ENCODE measurements around the gene ACBD6.
"Not testable (repeated sequence)": the region's sequence is repeated elsewhere in the genome, so short reads cannot be mapped to it uniquely, and the experiment has no call there.

ACBD6 gene

DNA sequence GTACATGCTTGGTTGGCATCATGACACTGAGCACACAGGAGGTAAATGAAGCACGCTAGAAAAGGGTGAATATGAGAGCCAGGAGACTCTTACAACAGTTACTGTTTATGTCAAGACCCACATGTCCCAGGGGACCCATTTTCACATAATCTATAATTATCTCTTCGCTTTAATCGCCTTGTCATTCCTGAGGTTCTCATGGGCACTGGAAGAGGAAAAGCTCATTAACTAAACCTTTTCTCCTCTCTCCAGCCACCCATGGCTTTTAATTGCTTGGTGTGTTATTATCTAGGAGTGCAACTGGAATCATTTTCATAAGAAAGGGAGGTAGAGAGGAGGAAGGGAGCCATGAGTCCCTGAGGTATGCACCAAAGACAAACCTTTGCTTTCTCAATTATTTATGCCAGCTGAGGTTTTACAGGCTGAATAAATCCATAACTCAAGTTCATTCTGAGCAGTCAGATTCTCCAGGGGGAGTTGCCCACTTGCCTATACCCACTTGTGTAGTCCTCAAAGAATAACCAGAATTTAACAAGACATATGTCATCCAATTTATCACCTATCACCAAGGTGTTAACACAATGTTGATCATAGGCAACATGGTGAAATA is 77.4 kb downstream of the ACBD6 start:
- DNase-seq (ENCODE audit: insufficient read length, low spot score) = no peak
- no peak for FAIRE-seq

DNA sequence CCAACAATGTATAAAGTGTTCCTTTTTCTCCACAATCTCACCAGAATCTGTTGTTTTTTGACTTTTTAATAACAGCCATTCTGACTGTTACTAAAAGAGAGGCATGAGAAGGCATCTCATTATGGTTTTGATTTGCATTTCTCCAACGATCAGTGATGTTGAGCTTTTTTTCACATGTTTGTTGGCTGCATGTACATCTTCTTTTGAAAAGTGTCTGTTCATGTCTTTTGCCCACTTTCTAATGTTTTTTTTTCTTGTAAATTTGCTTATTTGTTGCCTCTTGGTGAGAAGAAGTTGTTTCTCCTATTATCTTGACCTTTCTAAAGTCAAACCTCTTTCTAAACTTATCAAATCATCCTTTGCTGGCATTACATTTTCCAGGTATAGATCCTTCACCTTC is 80.8 kb downstream of the ACBD6 start:
- DNase-seq (ENCODE audit: insufficient read length, low spot score) = no peak
- no peak for FAIRE-seq

DNA sequence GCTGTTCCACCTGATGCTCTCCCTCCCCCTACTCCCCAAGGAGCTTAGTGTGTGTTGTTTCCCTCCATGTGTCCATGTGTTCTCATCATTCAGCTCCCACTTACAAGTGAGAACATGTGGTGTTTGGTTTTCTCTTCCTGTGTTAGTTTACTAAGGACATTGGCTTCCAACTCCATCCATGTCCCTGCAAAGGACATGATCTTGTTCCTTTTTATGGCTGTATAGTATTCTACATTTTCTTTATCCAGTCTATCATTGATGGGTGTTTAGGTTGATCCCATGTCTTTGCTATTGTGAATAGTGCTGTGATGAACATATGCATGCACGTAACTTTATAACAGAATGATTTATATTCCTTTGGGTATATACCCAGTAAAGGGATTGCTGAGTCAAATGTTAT is 81.2 kb downstream of the ACBD6 start:
- FAIRE-seq; DNase-seq (ENCODE audit: insufficient read length, low spot score): not testable (repeated sequence)

DNA sequence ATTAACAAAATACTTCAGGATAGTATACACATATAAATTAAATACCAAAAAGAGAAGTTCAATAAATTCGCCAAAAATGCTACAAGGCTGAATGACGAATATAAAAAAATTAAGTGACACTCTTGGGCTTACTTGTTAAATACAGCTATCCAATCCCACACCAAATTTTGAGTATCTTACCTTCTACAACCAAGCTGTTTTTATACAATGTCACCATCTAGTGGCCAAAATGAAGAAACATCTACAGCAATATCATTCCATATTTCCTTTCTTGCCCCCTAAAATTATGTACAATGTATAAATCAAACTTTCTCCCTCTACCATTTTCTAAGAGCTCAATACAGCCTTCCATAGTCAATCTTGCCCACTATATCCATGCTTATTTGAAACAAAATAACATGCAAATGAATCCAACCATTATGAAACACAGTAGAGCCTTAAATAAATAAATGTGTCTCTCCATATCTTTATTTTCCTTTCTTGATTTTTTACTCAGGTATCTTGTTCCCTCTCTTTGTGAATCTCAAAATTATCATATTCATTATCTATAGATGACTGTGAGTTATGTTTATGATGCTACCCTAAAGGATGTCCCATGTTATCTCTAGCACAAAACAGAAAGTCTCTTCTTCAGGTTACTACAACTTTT is 86.3 kb downstream of the ACBD6 start:
- peak; percentile 84 for FAIRE-seq
- no peak for DNase-seq (ENCODE audit: insufficient read length, low spot score)

DNA sequence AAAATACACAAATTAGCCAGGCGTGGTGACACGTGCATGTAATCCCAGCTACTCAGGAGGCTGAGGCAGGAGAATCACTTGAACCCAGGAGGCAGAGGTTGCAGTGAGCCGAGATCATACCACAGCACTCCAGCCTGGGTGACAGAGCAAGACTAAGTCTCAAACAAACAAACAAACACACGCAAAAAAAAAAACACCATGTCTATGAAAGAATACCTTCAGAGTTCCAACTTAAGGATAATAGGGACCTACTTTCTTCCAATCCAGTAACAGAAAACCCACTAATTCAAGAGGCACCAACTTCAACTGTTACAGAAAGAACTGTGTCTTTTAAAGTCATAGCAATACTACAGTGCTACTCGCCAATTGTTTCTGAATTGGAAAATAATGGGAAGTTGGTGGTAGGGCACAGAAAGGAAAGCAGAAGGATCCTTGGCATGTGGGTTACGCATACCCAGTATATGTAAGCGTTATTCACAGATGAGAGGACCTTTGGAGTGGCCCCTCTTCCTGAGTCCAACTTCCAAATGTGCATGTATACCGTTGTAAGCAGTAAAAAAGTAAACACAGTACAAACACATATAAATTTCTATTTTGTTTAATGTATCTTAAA is 87.0 kb downstream of the ACBD6 start:
- DNase-seq (ENCODE audit: insufficient read length, low spot score) = no peak
- no peak for FAIRE-seq

DNA sequence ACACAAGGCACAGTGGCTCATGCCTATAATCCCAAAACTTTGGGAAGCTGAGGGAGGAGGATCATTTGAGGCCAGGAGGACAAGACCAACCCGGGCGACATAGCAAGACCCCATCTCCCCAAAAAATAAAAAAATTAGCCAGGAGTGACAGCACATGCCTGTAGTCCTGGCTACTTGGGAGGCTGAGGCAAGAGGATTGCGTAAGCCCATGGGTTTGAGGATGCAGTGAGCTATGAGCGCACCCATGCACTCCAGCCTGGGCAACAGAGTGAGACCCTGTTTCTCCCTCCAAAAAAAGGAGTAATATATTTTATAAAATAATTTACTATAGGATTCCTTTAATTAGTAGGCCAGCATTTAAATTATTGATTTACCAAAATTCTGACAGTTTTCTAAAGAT is 89.8 kb downstream of the ACBD6 start:
- FAIRE-seq (no peak), DNase-seq (ENCODE audit: insufficient read length, low spot score) (no peak)

DNA sequence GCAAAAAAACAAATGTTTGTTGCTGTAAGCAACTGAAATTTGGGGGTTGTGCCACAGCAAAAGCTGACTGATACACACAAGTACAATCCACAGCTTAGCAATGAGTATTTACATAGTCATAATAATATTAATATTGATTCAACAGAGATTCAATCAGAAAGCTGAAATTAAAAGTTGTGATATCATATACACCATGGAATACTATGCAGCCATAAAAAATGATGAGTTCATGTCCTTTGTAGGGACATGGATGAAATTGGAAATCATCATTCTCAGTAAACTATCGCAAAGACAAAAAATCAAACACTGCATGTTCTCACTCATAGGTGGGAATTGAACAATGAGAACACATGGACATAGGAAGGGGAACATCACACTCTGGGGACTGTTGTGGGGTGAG is 94.2 kb downstream of the ACBD6 start:
- FAIRE-seq; DNase-seq (ENCODE audit: insufficient read length, low spot score): not testable (repeated sequence)

DNA sequence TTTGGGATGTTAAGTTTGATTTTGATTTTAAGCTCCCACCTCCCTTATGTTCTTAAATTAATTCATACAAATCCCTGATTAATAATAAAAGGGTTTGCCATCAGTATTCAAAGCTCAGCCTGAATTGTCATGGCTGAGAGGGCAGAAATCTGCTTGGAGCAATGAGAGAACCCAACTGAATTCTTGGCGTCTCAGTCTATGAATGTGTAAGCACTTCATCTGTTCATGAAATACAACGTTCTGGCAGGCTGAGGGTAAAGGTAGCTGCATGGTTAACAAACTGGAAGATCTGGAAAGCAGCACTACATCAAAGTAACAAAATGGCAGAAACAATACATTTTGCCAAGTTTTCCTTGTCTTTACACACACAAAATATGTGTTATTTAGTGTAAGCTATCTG is 95.3 kb downstream of the ACBD6 start:
- DNase-seq (ENCODE audit: insufficient read length, low spot score) (no peak), FAIRE-seq (no peak)

DNA sequence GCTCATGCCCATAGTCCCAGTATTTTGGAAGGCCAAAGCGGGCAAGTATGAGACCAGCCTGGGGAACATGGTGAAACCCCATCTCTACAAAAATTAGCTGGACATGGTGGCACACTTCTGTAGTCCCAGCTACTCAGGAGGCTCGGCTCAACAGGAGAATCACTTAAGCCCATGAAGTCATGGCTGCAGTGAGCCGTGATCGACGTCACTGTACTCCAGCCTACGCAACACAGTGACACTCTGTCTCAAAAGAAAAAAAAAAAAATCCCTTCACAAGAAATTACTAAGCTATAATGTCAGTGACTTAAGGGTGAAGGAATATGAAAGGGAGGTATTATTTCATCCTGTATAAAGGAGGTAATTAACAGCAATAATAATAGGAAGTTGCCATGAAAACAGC is 99.8 kb downstream of the ACBD6 start:
- no peak for DNase-seq (ENCODE audit: insufficient read length, low spot score)
- FAIRE-seq = no peak

DNA sequence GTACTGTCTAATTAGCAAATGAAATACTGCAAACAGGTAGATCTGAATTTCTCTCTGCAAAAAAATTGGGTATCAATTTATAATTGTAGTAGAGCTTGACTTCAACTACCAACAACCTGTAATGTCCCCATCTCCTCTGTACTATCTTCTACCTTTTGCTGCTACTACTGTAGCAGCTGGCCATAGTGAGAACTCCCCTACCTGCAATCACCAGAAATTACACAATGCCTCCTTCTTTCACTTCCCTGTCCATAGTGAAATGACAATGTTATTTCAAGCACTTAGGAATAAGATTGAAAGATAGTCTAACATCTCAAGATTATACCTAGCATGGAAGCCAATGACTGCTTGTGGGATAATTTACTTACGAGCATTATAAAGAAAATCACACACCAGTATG is 100.4 kb downstream of the ACBD6 start:
- DNase-seq (ENCODE audit: insufficient read length, low spot score) (no peak), FAIRE-seq (no peak)

DNA sequence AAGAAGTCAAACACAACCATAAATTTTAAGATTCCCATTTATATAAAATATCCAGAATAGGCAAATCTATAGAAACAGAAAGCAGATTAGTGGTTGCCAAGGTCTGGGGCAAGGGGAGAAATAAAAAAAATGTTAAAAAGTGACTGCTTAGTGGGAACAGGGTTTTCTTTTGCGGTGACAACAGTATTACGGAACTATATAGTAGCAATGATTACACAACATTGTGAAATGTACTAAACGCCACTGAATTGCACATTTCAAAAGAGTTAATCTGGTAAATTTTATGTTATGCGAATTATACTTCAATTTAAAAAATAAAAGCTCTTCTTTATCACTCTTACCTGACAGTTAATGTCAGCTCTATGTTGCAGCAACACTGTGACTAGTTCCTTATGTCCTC is 105.2 kb downstream of the ACBD6 start:
- DNase-seq (ENCODE audit: insufficient read length, low spot score) (no peak), FAIRE-seq (no peak)

DNA sequence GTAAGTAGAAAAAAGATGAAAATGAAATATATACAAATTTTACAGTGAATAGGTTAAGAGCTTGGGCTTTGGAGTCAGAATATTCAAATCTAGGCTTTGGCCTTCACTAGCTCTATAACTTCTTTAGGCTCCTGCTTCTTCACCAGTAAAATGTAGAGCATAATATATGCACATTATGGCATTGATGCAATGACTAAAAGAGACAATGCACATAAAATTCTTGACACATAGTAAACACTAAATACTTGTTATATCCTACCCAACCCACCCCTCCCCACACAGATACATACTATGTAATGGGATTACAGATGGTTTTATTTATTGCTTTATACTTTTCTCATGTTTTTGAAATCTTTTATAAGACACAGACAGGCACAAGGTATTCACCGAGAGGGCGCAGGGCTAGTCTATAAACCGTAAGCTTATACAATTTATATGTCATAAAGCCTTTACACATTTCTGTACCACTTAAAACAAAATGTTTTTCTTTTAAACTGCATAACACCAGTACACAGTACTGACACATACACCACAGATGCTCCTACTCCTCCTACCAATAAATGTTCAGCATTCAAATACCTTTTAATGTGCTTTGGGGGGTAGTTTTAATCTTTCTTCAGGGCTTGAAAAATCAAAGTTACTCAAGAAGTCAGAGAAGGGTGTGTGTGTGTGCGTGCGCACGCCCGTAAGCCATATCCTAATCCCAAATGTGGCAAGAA is 109.8 kb downstream of the ACBD6 start:
- no peak for DNase-seq (ENCODE audit: insufficient read length, low spot score)
- FAIRE-seq = no peak

DNA sequence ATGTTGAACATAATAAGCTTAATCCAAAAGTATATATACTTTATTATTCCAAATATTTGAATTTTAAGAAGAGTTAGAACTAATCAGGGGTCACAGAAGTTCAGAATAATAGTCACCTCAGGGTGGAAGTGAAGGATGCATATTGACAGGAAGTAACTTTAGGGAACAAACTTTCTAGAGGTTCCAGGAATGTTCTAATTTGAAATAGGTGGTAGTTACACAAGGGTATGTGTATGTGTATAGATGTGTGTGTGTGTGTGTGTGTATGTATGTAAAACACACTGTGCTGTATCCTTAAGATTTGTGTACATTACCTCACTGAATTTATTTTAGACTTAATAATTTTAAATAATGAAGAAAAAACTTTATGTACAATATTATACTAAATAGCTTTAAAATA is 110.4 kb downstream of the ACBD6 start:
- FAIRE-seq (no peak), DNase-seq (ENCODE audit: insufficient read length, low spot score) (no peak)

DNA sequence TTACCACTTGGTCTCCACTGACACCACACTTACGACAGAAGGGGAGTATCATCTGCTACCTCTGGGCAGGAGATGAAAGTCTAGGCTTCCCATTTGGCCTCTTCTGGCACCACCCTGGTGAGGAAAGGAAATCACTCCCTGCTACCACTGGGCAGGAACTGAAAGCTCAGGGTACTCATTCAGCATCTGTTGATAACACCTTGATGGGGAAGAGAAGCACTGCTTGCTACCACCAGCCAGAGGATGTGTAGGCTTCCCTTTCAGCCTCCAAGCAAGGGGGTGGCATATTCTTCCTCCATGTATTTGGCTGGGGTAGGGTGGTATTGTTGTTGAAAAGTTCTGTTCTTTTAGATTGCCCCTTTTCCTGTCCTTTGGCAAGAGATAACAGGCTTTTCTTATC is 115.0 kb downstream of the ACBD6 start:
- FAIRE-seq = peak; percentile 53
- no peak for DNase-seq (ENCODE audit: insufficient read length, low spot score)

DNA sequence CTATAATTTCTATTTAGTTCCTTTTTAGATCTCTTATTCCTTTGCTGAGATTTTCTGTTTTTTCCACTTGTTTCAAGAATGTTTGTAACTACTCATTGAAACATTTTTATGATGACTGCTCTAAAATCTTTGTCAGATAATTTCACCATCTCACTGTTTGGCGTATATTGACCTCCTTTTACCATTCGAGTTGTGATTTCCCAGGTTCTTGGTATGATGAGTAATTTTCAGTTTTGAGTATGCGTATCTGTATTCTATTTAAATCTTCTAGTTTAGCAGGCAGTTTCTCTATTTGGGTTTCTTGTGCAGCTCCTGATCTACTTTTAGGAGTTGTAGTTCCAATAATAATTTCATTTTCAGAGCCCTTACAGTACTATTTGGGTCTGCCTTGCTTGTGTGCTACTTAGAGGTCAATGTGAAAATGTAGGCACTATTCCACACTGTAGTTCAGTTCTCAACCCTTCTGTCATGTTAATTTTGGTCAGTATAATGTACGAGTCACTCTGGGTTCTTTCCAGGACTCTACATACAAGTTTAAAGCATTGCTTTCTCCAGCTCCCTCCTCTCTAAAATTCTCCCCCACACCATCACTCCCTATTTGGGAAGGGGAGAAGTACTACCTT is 115.5 kb downstream of the ACBD6 start:
- no peak for FAIRE-seq
- no peak for DNase-seq (ENCODE audit: insufficient read length, low spot score)

DNA sequence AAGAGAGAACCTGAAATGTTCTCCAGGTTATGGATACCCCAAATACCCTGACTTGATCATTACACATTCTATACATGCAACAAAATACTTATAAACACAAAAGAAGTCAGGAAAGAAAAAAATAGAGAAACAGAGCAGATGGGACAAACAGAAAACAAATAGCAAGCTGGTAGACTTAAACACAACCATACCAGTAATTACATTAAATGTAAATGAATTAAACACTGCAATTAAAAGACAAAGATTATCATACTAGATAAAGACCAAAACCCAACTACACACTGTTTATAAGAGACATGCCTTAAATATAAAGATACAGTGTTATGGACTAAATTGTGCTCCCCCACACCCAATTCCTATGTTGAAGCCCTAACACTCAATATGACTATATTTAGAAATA is 117.2 kb downstream of the ACBD6 start:
- no peak for DNase-seq (ENCODE audit: insufficient read length, low spot score)
- no peak for FAIRE-seq

DNA sequence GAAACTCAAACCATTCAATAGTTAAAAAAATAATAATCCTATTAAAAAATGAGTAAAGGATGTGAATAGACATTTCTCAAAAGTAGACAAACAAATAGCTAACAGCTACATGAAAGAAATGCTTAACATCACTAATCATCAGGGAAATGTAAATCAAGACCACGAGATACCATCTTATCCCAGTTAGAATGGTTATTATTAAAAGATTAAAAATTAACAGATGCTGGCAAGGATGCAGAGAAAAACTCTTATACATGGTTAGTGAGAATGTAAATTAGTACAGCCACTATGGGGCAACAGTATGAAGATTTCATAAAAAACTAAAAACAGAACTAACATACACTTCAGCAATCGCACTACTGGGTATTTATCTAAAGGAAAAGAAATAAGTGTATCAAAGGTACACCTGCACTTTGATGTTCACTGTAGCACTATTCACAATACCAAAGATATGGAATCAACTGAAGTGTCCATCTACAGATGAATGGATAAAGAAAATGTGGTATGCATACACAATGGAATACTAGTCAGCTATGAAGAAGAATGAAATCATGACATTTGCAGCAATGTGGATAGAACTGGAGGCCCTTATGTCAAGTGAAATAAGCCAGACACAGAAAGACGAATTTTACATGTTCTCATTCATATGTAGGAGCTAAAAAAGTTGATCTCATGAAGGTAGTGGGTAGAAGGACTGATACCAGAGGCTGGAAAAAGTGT is 117.9 kb downstream of the ACBD6 start:
- no peak for DNase-seq (ENCODE audit: insufficient read length, low spot score)
- FAIRE-seq = no peak

DNA sequence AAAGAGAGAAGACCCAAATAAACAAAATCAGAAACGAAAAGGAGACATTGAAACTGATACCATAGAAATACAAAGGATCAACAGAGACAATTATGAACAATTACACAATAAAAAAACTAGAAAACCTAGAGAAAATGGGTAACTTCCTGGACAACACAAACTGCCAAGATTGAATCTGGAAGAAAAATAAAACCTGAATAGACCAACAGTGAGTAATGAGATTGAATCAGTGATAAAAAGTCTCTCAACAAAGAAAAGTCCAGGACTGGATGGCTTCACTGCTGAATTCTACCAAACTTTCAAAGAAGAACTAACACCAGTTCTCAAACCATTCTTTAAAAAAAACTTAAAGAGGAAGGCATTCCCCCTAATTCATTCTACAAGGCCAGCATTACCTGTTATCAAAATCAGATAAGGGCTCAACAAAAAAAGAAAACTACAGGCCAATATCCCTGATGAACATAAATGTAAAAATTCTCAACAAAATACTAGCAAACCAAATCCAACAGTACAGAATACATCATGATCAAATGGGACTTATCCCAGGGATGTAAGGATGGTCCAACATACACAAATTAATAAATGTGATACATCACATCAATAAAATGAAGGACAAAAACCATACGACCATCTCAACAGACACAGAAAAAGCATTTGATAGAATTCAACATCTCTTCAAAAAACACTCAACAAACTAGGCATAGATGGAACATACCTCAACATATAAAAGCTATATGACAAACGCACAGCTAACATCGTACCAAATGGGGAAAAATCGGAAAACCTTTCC is 119.9 kb downstream of the ACBD6 start:
- FAIRE-seq (no peak), DNase-seq (ENCODE audit: insufficient read length, low spot score) (no peak)

DNA sequence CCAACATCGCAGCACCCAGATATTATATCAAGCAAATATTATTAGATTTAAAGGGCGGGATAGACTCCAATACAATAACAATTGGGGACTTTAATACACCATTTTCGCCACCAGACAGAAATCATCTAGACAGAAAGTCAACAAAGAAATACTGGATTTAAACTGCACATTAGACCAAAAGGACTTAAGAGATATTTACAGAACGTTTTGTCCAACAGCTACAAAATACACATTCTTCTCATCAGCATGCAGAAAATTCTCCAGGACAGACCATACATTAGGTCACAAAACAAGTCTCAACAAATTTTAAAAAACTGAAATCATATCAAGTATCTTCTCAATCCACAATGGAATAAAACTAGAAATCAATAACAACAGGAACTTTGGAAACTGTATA is 121.2 kb downstream of the ACBD6 start:
- DNase-seq (ENCODE audit: insufficient read length, low spot score) = no peak
- no peak for FAIRE-seq

Measured in GM19239 (cell line).